Epidermal melanocyte (primary cell): Measurements from ENCODE around the gene PARD3B.

Experiments
- DNase-seq: peaks from one replicate; pipeline ENCODE4 v3.0.0; 2011; ENCODE audit warnings: low spot score; ENCODE audit not compliant: insufficient read length

PARD3B gene

DNA sequence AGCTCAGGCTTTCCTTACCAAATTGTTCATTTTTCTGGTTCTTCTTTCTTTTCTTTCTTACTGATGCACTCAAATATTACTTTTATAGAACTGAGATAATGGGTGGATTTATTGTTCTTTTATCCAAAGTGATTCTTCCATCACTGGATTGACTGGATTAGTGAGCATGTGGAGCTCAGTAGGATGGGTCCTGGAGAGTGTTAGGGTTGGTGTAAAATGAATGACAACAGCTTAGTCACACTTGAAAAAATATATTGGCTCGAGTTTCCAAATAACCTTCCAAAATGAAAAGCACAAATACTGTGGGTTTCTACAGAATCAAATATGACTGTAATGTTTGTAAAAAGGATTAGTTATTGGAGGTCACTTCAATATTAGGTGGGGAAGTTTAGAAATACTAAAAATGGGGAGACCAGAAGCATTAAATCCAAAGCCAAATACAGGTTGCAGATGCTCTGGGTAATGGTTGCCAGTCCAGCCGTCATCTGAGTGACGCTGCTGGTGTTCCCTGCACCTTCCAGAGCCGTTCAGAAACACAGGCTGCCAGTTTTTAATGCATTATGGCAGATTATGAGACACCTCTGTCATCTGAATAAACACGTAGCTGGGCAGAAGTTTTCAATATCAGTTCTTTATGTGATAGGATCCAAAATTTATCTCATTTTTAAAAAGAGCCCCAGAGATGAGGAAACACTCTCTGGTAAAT, 842.2 kb downstream of the PARD3B start:
- DNase-seq = no peak

- DNase-seq = no peak
These were observed 845.6 kb downstream of the PARD3B start for GRCh38 chr2:205390866-205391265.

- DNase-seq = no peak
These were observed 856.2 kb downstream of the PARD3B start for GRCh38 chr2:205401511-205401910.

GRCh38 chr2:205402011-205402410, 856.7 kb downstream of the PARD3B start:
- DNase-seq = no peak

GRCh38 chr2:205403244-205403825, 858.1 kb downstream of the PARD3B start:
- DNase-seq = no peak

DNA sequence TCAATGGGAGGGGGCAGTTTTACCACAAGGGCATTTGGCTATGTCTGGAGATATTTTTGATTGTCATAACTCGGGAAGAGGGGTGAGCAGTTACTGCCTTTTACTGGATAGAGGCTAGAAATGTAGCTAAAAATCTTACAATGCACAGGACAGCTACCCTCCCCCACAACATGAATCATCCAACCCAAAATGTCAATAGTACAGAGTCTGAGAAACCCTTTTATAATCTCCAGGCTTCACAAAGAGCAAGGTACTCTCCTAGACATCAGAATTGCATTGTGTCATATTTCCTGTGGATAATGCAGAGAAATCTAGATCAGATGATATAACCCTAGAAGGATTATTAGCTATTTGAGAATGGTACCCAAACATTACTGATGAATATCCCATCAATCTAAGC, 859.9 kb downstream of the PARD3B start:
- no peak for DNase-seq

DNA sequence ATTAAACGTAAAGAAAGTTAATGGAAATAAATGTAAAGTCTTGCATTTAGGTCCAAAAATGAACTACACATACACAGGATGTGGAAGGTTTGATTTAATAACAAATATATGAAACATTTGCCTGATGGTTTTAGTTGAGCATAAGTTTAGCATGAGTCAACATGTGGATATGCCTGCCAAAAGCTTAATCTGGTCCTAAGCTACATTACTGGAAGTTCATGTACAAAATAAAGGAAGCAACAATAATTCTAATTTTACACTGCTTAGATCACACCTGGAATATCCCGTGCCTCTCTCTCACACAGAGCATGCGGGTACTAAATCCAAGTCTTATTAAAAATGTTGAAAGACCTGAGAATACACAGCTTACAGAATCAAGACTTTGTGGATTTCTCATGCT, 860.5 kb downstream of the PARD3B start:
- no peak for DNase-seq

DNA sequence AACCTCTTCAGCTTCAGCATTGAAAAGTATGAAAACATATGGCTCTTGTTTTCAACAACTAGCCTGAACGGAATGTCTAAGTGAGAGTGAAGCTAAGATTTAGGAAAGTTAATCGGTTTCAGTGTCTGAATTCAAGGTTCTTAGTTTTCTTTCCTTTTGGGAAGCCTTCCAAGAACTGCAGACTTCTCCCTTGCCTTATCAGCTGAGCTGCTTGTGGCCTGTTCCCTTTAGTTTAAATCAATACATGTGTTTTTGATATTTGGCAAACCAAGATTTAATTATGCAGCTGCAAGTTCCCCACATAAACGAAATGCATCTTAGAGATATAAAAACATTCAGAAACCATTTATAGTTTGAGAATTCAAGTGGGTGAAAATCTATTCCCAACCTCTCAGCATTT, 862.7 kb downstream of the PARD3B start:
- no peak for DNase-seq

DNA sequence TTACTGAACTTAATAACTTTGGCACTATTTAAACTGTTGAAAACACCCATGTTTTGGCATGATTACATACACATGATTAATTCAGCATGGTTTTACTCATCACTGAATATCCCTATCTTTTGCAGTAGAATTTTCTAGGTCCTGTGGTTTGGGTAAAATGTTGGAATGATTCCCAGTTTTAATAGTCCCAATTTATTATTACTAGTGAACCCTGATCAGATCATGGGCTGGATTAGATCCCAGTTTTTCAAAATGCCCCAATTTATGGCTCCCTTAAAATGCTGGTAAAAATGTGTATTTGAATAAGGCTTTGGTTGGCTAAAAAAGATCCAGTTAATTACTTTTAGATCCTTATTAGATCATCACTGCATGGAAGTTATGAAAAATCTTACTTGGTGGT, 863.4 kb downstream of the PARD3B start:
- DNase-seq = no peak

DNA sequence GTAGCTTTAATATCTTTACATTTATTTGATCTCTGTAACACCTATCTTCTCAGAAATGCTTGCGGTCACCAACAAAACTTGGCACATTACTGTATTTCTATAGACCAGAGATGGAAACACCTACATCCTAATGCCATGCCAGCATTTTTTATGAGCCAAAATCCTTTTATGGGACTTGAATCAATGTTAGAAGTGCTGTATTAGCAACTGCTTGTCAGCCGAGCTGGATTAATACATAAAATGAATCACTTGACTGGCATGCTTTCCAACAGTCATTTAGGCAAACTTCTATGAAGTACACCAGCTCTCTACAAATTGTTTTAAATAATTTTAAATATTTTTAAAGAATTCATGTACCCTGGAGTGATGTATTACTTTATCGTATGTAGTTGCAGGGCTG, 864.1 kb downstream of the PARD3B start:
- no peak for DNase-seq

DNA sequence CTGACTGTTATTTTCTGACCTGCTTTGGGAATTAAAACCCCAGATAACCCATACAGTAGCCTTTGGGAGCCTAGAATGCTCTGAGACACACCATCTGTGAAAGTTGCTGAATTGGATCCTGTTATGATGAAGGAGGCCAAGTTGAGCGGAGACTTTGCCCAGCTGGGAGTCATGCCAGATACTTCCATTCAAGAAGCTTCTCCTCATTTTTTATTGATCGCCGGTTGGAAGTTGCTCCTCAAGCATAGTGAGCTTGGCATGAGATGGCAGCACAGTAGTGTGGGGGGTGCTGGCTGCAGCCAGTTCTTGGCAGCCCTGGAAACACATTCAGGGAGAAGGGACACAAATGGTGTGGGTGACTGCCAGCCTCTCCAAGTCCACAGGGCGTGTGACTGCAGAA, 866.3 kb downstream of the PARD3B start:
- no peak for DNase-seq

DNA sequence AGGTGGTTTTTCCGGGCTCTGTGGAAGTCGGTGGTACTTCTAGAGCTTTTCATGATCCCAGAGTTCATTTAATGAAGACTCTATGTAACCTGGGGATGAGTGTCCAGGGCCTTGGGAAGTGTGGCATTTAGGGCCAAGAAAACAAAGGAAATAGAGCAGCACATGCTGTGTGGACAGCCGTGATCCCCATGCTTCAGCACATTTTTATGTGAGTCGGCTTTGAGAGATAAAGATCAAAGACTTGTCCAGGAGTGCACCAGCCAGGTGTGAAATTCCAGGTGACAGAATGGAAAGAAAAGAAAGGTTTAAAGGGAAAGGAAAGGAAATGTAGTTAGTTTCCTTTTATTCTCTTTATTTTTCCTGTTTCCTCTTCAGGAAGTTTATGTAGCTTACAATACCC, 879.1 kb downstream of the PARD3B start:
- DNase-seq = no peak

GRCh38 chr2:205425102-205425501, 879.8 kb downstream of the PARD3B start:
- no peak for DNase-seq

DNA sequence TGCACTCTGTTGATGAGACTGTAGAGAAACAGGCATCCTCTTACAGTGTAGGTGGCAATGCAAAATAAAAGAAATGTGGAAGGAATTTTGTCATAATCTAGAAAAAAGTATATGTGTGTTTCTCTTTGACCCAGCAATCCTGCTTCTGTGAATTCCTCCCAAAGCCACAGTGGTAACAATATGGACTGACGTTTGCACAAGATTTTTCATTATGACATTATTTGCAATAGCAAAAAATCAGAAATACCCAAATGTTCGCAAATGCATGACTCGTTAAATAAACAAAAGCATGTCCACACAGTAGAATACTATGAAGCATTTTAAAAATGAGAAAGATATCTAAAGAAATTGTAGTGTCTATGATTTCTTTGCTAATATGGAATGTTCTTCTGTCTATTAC, 881.8 kb downstream of the PARD3B start:
- DNase-seq = no peak

- no peak for DNase-seq
These were observed 883.5 kb downstream of the PARD3B start for GRCh38 chr2:205428811-205429210.

DNA sequence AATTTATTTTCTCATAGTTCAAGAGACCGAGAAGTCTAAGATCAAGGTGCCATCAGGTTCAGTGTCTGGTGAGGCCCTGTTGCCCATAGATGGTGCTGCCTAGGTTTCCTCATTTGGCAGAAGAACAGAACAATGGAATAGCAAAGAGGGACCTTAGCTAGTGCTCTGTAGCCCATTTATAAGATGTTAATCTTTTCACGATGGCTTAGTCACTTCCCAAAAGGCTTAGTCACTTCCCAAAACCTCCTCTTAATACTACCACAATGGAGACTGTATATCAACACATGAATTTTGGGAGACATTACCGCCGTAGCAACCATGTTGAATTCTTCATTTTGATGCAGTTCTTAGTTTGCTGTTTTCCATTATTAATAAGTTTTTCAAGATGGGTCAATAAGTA, 890.7 kb downstream of the PARD3B start:
- no peak for DNase-seq

- no peak for DNase-seq
These were observed 893.0 kb downstream of the PARD3B start for GRCh38 chr2:205438241-205438640.

DNA sequence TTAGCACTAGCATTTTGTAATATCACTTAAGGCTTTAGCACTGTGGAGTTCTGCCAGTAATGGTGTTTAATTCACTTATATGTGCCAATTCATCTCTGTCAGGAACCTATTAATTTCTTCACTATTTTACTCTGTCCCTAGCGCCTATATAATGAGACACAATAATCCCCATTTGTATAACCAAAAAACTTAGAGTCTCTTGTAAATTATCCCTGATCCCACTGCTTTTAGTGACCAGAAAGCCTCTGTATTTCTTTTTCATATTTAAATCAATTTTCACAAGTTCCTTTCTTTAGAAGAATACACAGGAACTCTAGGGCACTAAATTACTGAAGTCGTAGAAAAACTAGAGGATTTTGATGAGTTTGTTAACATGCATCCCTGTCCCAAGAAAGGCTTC, 894.3 kb downstream of the PARD3B start:
- no peak for DNase-seq

DNA sequence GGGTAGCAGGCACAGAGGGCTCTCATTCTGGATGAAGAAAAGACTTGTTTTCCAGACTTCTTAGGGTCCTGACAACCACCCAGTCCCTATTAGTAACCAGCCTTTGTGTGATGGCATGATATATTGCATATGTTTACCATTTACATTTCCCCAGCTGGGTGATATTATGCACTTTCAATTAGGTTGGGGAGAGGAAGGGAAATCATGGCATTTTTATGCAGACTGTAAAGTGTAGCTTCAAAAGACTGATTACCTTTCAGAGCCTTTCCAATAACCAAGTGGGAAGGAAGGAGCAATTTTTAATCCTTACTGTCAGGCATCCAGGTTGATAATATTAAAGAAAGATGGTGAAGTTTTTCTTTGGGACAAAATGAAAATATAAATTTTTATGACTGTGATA, 896.2 kb downstream of the PARD3B start:
- no peak for DNase-seq

- DNase-seq = no peak
These were observed 902.9 kb downstream of the PARD3B start for GRCh38 chr2:205448189-205448588.

- no peak for DNase-seq
These were observed 906.7 kb downstream of the PARD3B start for GRCh38 chr2:205451901-205452512.

GRCh38 chr2:205453202-205453601, 907.9 kb downstream of the PARD3B start:
- DNase-seq = no peak

- no peak for DNase-seq
These were observed 911.4 kb downstream of the PARD3B start for GRCh38 chr2:205456682-205457081.
